IMR-90 (cell line): ENCODE measurements around the gene DCLK1.

Source experiments
- CEBPB ChIP-seq: IDR thresholded peaks from 2 replicates; pipeline ENCODE4 v1.6.1; 2012; ENCODE audit warnings: low read depth, low read length, improper control_type of control experiment
- MXI1 ChIP-seq: IDR thresholded peaks from 2 replicates; pipeline ENCODE4 v1.6.1; 2012; ENCODE audit warnings: low read depth, mild to moderate bottlenecking, low read length, moderate library complexity, borderline replicate concordance
- POLR2A ChIP-seq: IDR thresholded peaks from 2 replicates; pipeline ENCODE4 v1.6.1; 2012; ENCODE audit warnings: mild to moderate bottlenecking, low read depth, low read length
- TF ChIP-seq, protein P1 (sequence below): conservative IDR thresholded peaks from 2 replicates; pipeline ENCODE4 v1.5.1; 2012; ENCODE audit warnings: mild to moderate bottlenecking, low read depth, low read length, improper control_type of control experiment
- TF ChIP-seq, protein P2 (sequence below): fragments of 150-350 bp; IDR thresholded peaks from 2 replicates; pipeline ENCODE4 v1.6.1; 2017; ENCODE audit warnings: mild to moderate bottlenecking, antibody characterized with exemption, low read length, low read depth

DNA sequence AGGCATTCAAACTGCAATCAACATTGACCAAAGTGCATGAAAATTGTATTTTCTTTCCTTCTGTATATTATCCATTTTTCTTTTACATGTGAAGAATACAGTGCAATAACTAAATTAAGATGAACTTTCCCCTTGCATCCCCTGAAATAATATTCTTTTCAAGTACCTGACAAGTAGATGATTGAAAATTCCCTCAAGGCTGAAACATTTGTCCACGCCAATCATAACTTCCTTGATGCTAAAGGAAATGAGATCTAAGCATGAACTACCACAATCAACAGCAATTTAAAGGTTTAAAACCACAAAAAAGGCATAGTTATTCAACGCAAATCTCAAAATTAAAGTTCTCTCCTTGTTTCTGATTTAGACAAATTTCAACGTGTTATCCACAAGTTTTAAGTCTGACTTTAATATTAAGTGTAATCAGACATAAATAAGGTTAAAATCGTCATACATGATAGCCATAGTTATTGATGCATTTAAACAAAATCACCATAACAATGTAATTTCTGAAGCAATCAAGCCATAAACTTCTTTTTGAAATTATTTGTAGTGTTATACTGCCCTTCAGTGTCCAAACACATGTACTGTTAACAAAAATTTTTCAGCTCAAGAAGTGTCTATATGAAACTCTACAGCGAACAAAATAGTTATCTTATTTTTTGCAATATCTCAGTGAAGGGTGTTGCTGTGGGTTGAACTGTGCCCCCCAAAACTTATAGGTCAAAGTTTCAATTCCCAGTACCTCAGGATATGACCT, 169.5 kb downstream of the DCLK1 start:
- TF ChIP-seq, protein P1, sequence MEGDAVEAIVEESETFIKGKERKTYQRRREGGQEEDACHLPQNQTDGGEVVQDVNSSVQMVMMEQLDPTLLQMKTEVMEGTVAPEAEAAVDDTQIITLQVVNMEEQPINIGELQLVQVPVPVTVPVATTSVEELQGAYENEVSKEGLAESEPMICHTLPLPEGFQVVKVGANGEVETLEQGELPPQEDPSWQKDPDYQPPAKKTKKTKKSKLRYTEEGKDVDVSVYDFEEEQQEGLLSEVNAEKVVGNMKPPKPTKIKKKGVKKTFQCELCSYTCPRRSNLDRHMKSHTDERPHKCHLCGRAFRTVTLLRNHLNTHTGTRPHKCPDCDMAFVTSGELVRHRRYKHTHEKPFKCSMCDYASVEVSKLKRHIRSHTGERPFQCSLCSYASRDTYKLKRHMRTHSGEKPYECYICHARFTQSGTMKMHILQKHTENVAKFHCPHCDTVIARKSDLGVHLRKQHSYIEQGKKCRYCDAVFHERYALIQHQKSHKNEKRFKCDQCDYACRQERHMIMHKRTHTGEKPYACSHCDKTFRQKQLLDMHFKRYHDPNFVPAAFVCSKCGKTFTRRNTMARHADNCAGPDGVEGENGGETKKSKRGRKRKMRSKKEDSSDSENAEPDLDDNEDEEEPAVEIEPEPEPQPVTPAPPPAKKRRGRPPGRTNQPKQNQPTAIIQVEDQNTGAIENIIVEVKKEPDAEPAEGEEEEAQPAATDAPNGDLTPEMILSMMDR: no peak; the same call in 1 of the 2 replicates
- TF ChIP-seq POLR2A (no peak), MXI1 (no peak), CEBPB (no peak)
- TF ChIP-seq, protein P2, sequence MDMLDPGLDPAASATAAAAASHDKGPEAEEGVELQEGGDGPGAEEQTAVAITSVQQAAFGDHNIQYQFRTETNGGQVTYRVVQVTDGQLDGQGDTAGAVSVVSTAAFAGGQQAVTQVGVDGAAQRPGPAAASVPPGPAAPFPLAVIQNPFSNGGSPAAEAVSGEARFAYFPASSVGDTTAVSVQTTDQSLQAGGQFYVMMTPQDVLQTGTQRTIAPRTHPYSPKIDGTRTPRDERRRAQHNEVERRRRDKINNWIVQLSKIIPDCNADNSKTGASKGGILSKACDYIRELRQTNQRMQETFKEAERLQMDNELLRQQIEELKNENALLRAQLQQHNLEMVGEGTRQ: no peak
